Cardiac fibroblast (primary cell): Measurements from ENCODE around the gene MROH7.

Experiments used
- DNase-seq, 2 donors: peaks; one replicate each; pipeline versions ENCODE4 v3.0.0 to v3.0.0-alpha.2; 2010; ENCODE audit warnings: low read depth in 2 of 2
- H3K4me3 ChIP-seq, 2 donors: replicated peaks in 1 of 2; 1 replicate in 1 of 2; 2 replicates in 1 of 2; pipeline ENCODE4 v1.5.1; 2011; ENCODE audit warnings: low read depth in 2 of 2, low read length in 2 of 2, mild to moderate bottlenecking in 2 of 2, moderate library complexity in 1 of 2
- TF ChIP-seq, protein P1 (sequence below): IDR thresholded peaks from one replicate; pipeline ENCODE4 v1.5.1; 2011; ENCODE audit warnings: low read depth, mild to moderate bottlenecking, low read length, inconsistent platforms

MROH7 gene

DNA sequence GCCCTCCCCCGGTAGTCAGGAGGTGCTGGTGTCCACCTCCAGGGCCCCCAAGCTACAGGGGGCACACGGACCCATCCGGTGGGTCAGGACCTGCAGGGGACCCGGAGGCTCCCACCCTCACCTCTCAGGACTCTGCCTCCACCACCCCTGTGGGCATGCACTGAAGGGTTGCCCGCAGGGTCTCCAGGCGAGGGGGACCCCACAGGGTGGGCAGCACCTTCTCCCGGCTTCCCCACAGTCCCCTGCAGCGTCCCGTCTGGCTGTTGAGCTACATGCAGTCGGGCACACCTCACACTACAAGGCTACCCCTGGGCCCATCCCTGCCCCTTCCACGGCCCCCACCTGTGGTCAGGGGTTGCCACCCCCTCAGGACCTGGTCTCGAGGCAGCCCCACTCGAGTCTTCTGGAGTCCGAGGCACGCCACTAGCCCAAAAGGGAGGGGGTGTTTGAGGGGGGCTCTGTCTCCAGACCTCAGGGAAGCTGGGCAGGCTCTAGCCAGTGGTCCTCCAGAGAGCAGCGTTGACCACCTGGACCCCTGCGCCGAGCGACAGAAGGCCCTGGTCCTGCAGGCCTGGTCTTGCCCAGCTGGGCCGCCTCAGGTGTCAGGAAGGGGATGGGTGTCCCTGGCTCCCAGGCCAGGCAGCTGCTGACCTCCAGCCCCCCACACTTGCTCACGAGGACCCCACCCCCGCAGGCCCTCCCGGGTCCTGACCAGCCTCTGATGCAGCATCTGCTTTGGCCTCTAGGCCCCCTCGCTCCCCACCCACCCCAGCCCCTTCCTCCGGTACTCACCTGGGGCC, 113.1 kb downstream of the MROH7 start:
- no peak overlapping the region for H3K4me3 ChIP-seq
- TF ChIP-seq, protein P1, sequence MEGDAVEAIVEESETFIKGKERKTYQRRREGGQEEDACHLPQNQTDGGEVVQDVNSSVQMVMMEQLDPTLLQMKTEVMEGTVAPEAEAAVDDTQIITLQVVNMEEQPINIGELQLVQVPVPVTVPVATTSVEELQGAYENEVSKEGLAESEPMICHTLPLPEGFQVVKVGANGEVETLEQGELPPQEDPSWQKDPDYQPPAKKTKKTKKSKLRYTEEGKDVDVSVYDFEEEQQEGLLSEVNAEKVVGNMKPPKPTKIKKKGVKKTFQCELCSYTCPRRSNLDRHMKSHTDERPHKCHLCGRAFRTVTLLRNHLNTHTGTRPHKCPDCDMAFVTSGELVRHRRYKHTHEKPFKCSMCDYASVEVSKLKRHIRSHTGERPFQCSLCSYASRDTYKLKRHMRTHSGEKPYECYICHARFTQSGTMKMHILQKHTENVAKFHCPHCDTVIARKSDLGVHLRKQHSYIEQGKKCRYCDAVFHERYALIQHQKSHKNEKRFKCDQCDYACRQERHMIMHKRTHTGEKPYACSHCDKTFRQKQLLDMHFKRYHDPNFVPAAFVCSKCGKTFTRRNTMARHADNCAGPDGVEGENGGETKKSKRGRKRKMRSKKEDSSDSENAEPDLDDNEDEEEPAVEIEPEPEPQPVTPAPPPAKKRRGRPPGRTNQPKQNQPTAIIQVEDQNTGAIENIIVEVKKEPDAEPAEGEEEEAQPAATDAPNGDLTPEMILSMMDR = no peak
- DNase-seq = no peak

DNA sequence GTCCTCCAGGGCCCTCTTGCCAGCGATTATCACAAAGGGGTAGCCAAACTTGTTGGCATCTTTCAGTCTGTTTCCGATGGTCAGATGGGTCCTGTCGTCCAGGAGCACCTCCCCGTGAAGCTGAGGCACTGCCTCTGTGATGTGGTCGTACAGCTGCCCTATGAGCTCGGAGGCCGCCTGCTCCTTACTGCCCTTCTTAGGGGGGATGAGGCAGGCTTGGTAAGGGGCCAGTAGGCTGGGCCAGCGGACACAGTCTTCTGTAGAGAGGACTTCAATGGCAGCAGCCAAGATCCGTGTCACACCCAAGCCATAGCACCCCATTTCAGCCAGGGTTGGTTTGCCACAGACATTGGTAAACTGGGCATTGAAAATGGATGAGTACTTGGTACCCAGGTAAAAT, 116.2 kb downstream of the MROH7 start:
- TF ChIP-seq, protein P1 = no peak
- no peak overlapping the region for H3K4me3 ChIP-seq
- DNase-seq = no peak

DNA sequence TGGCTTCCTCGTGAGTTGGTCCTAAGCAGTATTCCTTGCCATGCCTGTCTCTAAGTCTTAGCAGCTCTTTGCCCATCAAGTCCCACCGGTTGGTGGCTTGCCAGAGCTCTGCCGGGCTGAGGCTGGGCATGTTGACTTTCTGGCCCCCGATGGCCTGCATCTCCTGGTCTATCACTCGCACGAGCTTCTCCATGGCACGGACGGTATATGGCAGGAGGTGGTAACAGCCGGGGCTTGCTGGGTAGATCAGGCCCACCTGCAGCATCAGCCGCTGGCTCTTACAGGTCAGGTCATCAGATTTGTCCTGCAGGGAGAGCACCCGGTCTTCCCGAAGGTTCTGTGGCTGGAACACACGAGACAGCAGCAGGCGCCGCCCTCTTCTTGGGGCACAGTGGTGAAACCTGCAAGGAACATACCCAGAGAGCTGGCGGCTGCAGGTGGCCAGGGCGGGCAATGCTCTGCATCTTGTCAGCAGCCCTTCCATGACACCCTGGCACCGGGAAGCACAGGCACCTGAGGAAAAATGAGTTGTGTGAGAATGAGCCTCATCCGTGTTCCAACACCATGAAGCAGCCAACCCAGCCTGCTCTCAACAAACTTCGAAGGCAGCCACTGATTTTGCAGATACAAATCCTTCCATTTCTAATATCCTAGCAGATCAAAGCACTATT, 117.2 kb downstream of the MROH7 start:
- TF ChIP-seq, protein P1 = no peak
- H3K4me3 ChIP-seq = no peak overlapping the region
- no peak for DNase-seq
